ENCODE data around the gene SFSWAP. TPM values are rescaled to one million over a fixed set of nuclear protein-coding genes. Genes with fewer than 3 reads are reported as not detected.

Gene SFSWAP
- total and polyA plus RNA-seq, 2 of the 8 experiments (the other 6 are each of a cell fraction or from before 2014, with no cell fraction given), result 36.5 to 49.5 TPM

GRCh38 chr12:131721548-131721947, 10.7 kb downstream of the SFSWAP start:
- Histone ChIP-seq H3K14ac (ENCODE audit: insufficient read length) (no peak overlapping the region), H2BK12ac (ENCODE audit: low read depth, low read length) (no peak overlapping the region), H4K20me1 (replicated peaks in 1 of 2; ENCODE audit: control insufficient read depth in 1 of 2, insufficient read depth in 2 of 2, low read length in 2 of 2) (no peaks in the 10 kb centered on the region), H2BK120ac (replicated peaks; ENCODE audit: low read depth, low read length) (no peak overlapping the region), H2BK15ac (ENCODE audit: low read length) (no peak overlapping the region), H3K23ac (ENCODE audit: insufficient read length) (no peak overlapping the region), H2AK5ac (ENCODE audit: low read depth, low read length) (no peak overlapping the region), H3K56ac (replicated peaks; ENCODE audit: insufficient read length, low read depth, low read length) (no peak overlapping the region), H3K79me1 (ENCODE audit: low read depth, low read length) (peaks cover 2% of the 10 kb centered on the region; the same call in 1 of the 2 replicates), H3K4me3 (ENCODE audit: extremely low read depth in 1 of 4, insufficient read depth in 2 of 4, low read depth in 3 of 4, low read length in 4 of 4) (no peak overlapping the region), H2AFZ (ENCODE audit: low read length) (no peak overlapping the region), H4K91ac (replicated peaks; ENCODE audit: insufficient read length, low read length) (no peak overlapping the region), H3K4me2 (ENCODE audit: insufficient read depth in 1 of 2, low read depth in 2 of 2, low read length in 2 of 2) (no peak overlapping the region), H3K18ac (ENCODE audit: extremely low read depth, low read length) (no peak overlapping the region), H2BK5ac (ENCODE audit: low read depth, low read length) (no peak overlapping the region), H3K23me2 (ENCODE audit: low read depth, low read length) (0 out of 2 replicates have a peak, but pooled peaks cover 1% of the 10 kb centered on the region), H3K9me3 (ENCODE audit: insufficient read depth in 2 of 2, low read depth in 1 of 2, low read length in 1 of 2) (no peaks in the 10 kb centered on the region), H4K8ac (ENCODE audit: extremely low read depth, insufficient read depth, low read length) (no peak overlapping the region), H3K79me2 (ENCODE audit: control insufficient read depth in 1 of 2, insufficient read depth in 2 of 2, low read length in 2 of 2) (peaks cover 0 to 40% of the 10 kb centered on the region in 2 experiments; a peak in 2 of 4 replicates), H4K5ac (ENCODE audit: insufficient read length, low read depth, low read length) (no peak overlapping the region), H2BK20ac (ENCODE audit: low read length) (no peak overlapping the region), H3K4me1 (replicated peaks in 1 of 4; ENCODE audit: control insufficient read depth in 3 of 4, insufficient read depth in 4 of 4, low read length in 3 of 4) (peaks cover 12 to 20% (median 16%) of the 10 kb centered on the region in 4 experiments), H3K27me3 (replicated peaks in 1 of 4; ENCODE audit: control insufficient read depth in 3 of 4, extremely low read depth in 1 of 4, insufficient read depth in 3 of 4, low read length in 3 of 4) (no peaks in the 10 kb centered on the region), H3K36me3 (ENCODE audit: control insufficient read depth in 2 of 4, insufficient read depth in 4 of 4, low read length in 3 of 4) (peaks cover 7 to 57% (median 31%) of the 10 kb centered on the region in 4 experiments; a peak in 7 of 8 replicates), H3K27ac (ENCODE audit: low read depth, low read length) (no peak overlapping the region; the same call in 1 of the 2 replicates), H3K9ac (replicated peaks in 1 of 4; ENCODE audit: extremely low read depth in 1 of 4, low read depth in 3 of 4, low read length in 3 of 4) (no peak overlapping the region), H3K4ac (replicated peaks; ENCODE audit: insufficient read length, low read depth, low read length) (no peak overlapping the region)
- 83% methylated on average over 1 of the region's 1 CpG; no CpG with 5 or more reads in 1 of the 2 experiments for WGBS, 2 experiments (ENCODE audit: extremely low coverage in 1 of 2, insufficient coverage in 1 of 2, insufficient read length in 1 of 2, insufficient replicate concordance in 2 of 2, low coverage in 1 of 2, low lambda C conversion rate in 2 of 2, missing lambda C conversion rate in 1 of 2)
- no peak for DNase-seq (ENCODE audit: low read depth in 1 of 2, low spot score in 2 of 2)
- CTCF ChIA-PET (ENCODE audit: partially characterized antibody), result interaction anchor here (2.2 kb wide), 1 partner anchor 33 kb away, joined by 7 read pairs; no protein-coding TSS in a partner anchor
- POLR2A ChIA-PET (ENCODE audit: partially characterized antibody), result interaction anchor here (1.0 to 2.5 kb wide), 2 partner anchors 8 to 11 kb away, joined by 3 to 10 read pairs; partner anchors contain the start of gene SFSWAP
- FAIRE-seq, result no peak
- no peak for TF ChIP-seq ASH2L (IDR thresholded peaks at IDR 0.05; ENCODE audit: low read length)
- TF ChIP-seq BCL11A (IDR thresholded peaks at IDR 0.05; ENCODE audit: low read depth in 2 of 2, low read length in 2 of 2), result no peak
- TF ChIP-seq FOSL1 (IDR thresholded peaks at IDR 0.05; ENCODE audit: insufficient read depth, low read depth, low read length), result no peak
- TF ChIP-seq JUND (IDR thresholded peaks at IDR 0.05; ENCODE audit: low read length), result no peak
- TF ChIP-seq EGR1 (IDR thresholded peaks at IDR 0.05; ENCODE audit: borderline replicate concordance, low read depth, low read length), result no peak
- TF ChIP-seq, protein P1, sequence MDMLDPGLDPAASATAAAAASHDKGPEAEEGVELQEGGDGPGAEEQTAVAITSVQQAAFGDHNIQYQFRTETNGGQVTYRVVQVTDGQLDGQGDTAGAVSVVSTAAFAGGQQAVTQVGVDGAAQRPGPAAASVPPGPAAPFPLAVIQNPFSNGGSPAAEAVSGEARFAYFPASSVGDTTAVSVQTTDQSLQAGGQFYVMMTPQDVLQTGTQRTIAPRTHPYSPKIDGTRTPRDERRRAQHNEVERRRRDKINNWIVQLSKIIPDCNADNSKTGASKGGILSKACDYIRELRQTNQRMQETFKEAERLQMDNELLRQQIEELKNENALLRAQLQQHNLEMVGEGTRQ (IDR thresholded peaks at IDR 0.05; ENCODE audit: low read length), result no peak
- TF ChIP-seq, protein P2, sequence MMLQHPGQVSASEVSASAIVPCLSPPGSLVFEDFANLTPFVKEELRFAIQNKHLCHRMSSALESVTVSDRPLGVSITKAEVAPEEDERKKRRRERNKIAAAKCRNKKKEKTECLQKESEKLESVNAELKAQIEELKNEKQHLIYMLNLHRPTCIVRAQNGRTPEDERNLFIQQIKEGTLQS (IDR thresholded peaks at IDR 0.05; ENCODE audit: insufficient read depth, low read depth, low read length), result no peak
- no peak for TF ChIP-seq POU5F1 (IDR thresholded peaks at IDR 0.05; ENCODE audit: low read depth, low read length)
- TF ChIP-seq POLR2A (IDR thresholded peaks at IDR 0.05; ENCODE audit: control extremely low read depth in 1 of 2, low read depth in 2 of 2, low read length in 2 of 2), result no peak
- TF ChIP-seq, protein P3, sequence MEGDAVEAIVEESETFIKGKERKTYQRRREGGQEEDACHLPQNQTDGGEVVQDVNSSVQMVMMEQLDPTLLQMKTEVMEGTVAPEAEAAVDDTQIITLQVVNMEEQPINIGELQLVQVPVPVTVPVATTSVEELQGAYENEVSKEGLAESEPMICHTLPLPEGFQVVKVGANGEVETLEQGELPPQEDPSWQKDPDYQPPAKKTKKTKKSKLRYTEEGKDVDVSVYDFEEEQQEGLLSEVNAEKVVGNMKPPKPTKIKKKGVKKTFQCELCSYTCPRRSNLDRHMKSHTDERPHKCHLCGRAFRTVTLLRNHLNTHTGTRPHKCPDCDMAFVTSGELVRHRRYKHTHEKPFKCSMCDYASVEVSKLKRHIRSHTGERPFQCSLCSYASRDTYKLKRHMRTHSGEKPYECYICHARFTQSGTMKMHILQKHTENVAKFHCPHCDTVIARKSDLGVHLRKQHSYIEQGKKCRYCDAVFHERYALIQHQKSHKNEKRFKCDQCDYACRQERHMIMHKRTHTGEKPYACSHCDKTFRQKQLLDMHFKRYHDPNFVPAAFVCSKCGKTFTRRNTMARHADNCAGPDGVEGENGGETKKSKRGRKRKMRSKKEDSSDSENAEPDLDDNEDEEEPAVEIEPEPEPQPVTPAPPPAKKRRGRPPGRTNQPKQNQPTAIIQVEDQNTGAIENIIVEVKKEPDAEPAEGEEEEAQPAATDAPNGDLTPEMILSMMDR (IDR thresholded peaks at IDR 0.05; ENCODE audit: control extremely low read depth in 1 of 3, insufficient read depth in 1 of 3, low read depth in 1 of 3, low read length in 3 of 3), result no peak
